H1 (cell line): ENCODE results near the gene DMBT1. TPM values are rescaled to one million over a fixed set of nuclear protein-coding genes. Genes with fewer than 3 reads are reported as not detected.

Experiments
- CTCF ChIA-PET: fragments of 300-600 bp; sonication (Branson Sonifier 250); formaldehyde crosslinking; loops from one replicate; lab custom pipeline; 2021; ENCODE audit not compliant: partially characterized antibody; lab: Charles Lee
- POLR2A ChIA-PET: fragments of 300-600 bp; sonication (Branson Sonifier 250); formaldehyde crosslinking; loops from one replicate; lab custom pipeline; 2021; ENCODE audit warnings: inconsistent platforms; ENCODE audit not compliant: partially characterized antibody; lab: Charles Lee
- DNase-seq, 2 experiments: peaks; one replicate each; pipeline versions ENCODE4 v3.0.0 to v3.0.0-alpha.2; 2010 to 2022; ENCODE audit warnings: low spot score in 2 of 2, low read depth in 1 of 2, mixed read lengths in 1 of 2
- FAIRE-seq: peaks from 2 replicates; lab custom pipeline; 2011; peaks lifted over from hg19 to GRCh38; lab: Jason Lieb, UNC
- H2AFZ ChIP-seq: 2 replicates; pipeline ENCODE4 v1.8.1; 2012; ENCODE audit warnings: low read length, inconsistent platforms
- H2AK5ac ChIP-seq: 2 replicates; pipeline ENCODE4 v1.6.1; 2013; ENCODE audit warnings: low read depth, low read length
- H2BK120ac ChIP-seq: replicated peaks from 2 replicates; pipeline ENCODE3; 2013; ENCODE audit warnings: low read depth, low read length, inconsistent platforms
- H2BK12ac ChIP-seq: 2 replicates; pipeline ENCODE4 v1.6.1; 2013; ENCODE audit warnings: low read depth, low read length
- H2BK15ac ChIP-seq: 2 replicates; pipeline ENCODE4 v1.6.1; 2013; ENCODE audit warnings: low read length
- H2BK20ac ChIP-seq: 2 replicates; pipeline ENCODE4 v1.6.1; 2013; ENCODE audit warnings: low read length
- H2BK5ac ChIP-seq: 2 replicates; pipeline ENCODE4 v1.6.1; 2013; ENCODE audit warnings: low read depth, low read length
- H3K14ac ChIP-seq: 2 replicates; pipeline ENCODE4 v1.6.1; 2013; ENCODE audit warnings: inconsistent platforms; ENCODE audit not compliant: insufficient read length
- H3K18ac ChIP-seq: 2 replicates; pipeline ENCODE4 v1.6.1; 2013; ENCODE audit warnings: low read length; ENCODE audit errors: extremely low read depth
- H3K23ac ChIP-seq: 2 replicates; pipeline ENCODE4 v1.6.1; 2013; ENCODE audit warnings: inconsistent platforms; ENCODE audit not compliant: insufficient read length
- H3K23me2 ChIP-seq: 2 replicates; pipeline ENCODE4 v1.6.1; 2013; ENCODE audit warnings: low read depth, low read length
- H3K27ac ChIP-seq: 2 replicates; pipeline ENCODE4 v1.6.1; 2011; ENCODE audit warnings: low read depth, low read length, inconsistent platforms
- H3K27me3 ChIP-seq, 4 experiments: replicated peaks in 1 of 4; 1 replicate in 1 of 4; 2 replicates in 3 of 4; pipeline versions ENCODE4 v1.6.1 to v1.8.1; 2011 to 2013; ENCODE audit warnings: low read length in 3 of 4, mild to moderate bottlenecking in 3 of 4, inconsistent platforms in 2 of 4, mixed read lengths in 2 of 4, moderate library complexity in 1 of 4; ENCODE audit not compliant: control insufficient read depth in 3 of 4, insufficient read depth in 3 of 4; ENCODE audit errors: extremely low read depth in 1 of 4
- H3K36me3 ChIP-seq, 4 experiments: 2 replicates each; pipeline versions ENCODE4 v1.6.1 to v1.8.1; 2011 to 2013; ENCODE audit warnings: mild to moderate bottlenecking in 4 of 4, low read length in 3 of 4, moderate library complexity in 2 of 4, control low read depth in 1 of 4, inconsistent platforms in 1 of 4; ENCODE audit not compliant: insufficient read depth in 4 of 4, control insufficient read depth in 2 of 4
- H3K4ac ChIP-seq: replicated peaks from 2 replicates; pipeline ENCODE3; 2013; ENCODE audit warnings: low read length, low read depth, mixed read lengths, inconsistent platforms; ENCODE audit not compliant: insufficient read length
- H3K4me1 ChIP-seq, 4 experiments: replicated peaks in 1 of 4; 1 replicate in 1 of 4; 2 replicates in 3 of 4; pipeline versions ENCODE4 v1.6.1 to v1.8.1; 2011 to 2013; ENCODE audit warnings: low read length in 3 of 4, inconsistent platforms in 2 of 4, mixed read lengths in 1 of 4; ENCODE audit not compliant: insufficient read depth in 4 of 4, control insufficient read depth in 3 of 4
- H3K4me2 ChIP-seq, 2 experiments: 2 replicates each; pipeline versions ENCODE4 v1.6.1 to v1.8.1; 2011 to 2013; ENCODE audit warnings: low read depth in 2 of 2, low read length in 2 of 2, control low read depth in 1 of 2, inconsistent platforms in 1 of 2, mild to moderate bottlenecking in 1 of 2; ENCODE audit not compliant: insufficient read depth in 1 of 2
- H3K4me3 ChIP-seq, 4 experiments: fragments of 200-600, 300-600 bp in 1 of 4; sonication (generic), shearing (Covaris generic), sonication (Bioruptor Twin) in 1 of 4; 2 replicates each; pipeline versions ENCODE4 v1.5.1 to v1.8.1; 2011 to 2016; ENCODE audit warnings: low read length in 4 of 4, low read depth in 3 of 4, control low read depth in 2 of 4, inconsistent platforms in 2 of 4, mild to moderate bottlenecking in 2 of 4, mixed read lengths in 1 of 4, moderate library complexity in 1 of 4; ENCODE audit not compliant: insufficient read depth in 2 of 4; ENCODE audit errors: extremely low read depth in 1 of 4
- H3K56ac ChIP-seq: replicated peaks from 2 replicates; pipeline ENCODE3; 2013; ENCODE audit warnings: low read depth, mild to moderate bottlenecking, mixed read lengths, low read length, inconsistent platforms; ENCODE audit not compliant: insufficient read length
- H3K79me1 ChIP-seq: 2 replicates; pipeline ENCODE4 v1.6.1; 2013; ENCODE audit warnings: low read depth, low read length, control low read depth
- H3K79me2 ChIP-seq, 2 experiments: 2 replicates each; pipeline versions ENCODE4 v1.6.1 to v1.8.1; 2012 to 2013; ENCODE audit warnings: low read length in 2 of 2, mild to moderate bottlenecking in 2 of 2, inconsistent platforms in 1 of 2; ENCODE audit not compliant: insufficient read depth in 2 of 2, control insufficient read depth in 1 of 2
- H3K9ac ChIP-seq, 4 experiments: replicated peaks in 1 of 4; 1 replicate in 1 of 4; 2 replicates in 3 of 4; pipeline versions ENCODE4 v1.6.1 to v1.8.1; 2011 to 2013; ENCODE audit warnings: low read depth in 3 of 4, low read length in 3 of 4, control low read depth in 2 of 4, mild to moderate bottlenecking in 2 of 4, moderate library complexity in 2 of 4, inconsistent platforms in 1 of 4; ENCODE audit errors: extremely low read depth in 1 of 4
- H3K9me3 ChIP-seq, 2 experiments: 2 replicates each; pipeline versions ENCODE4 v1.6.1 to v1.8.1; 2012 to 2013; ENCODE audit warnings: mild to moderate bottlenecking in 2 of 2, moderate library complexity in 2 of 2, control low read depth in 1 of 2, inconsistent platforms in 1 of 2, low read depth in 1 of 2, low read length in 1 of 2, mixed read lengths in 1 of 2; ENCODE audit not compliant: insufficient read depth in 2 of 2
- H4K20me1 ChIP-seq, 2 experiments: replicated peaks in 1 of 2; 2 replicates each; pipeline versions ENCODE3 to v1.8.1; 2011 to 2013; ENCODE audit warnings: inconsistent platforms in 2 of 2, low read length in 2 of 2, mild to moderate bottlenecking in 1 of 2; ENCODE audit not compliant: insufficient read depth in 2 of 2, control insufficient read depth in 1 of 2
- H4K5ac ChIP-seq: 2 replicates; pipeline ENCODE4 v1.6.1; 2013; ENCODE audit warnings: low read length, low read depth, mixed read lengths, inconsistent platforms; ENCODE audit not compliant: insufficient read length
- H4K8ac ChIP-seq: 2 replicates; pipeline ENCODE4 v1.8.0; 2013; ENCODE audit warnings: mild to moderate bottlenecking, moderate library complexity, low read length, inconsistent platforms; ENCODE audit not compliant: insufficient read depth; ENCODE audit errors: extremely low read depth
- H4K91ac ChIP-seq: replicated peaks from 2 replicates; pipeline ENCODE3; 2013; ENCODE audit warnings: low read length, mixed read lengths, inconsistent platforms; ENCODE audit not compliant: insufficient read length
- CREB1 ChIP-seq: IDR thresholded peaks from 2 replicates; pipeline ENCODE4 v1.6.1; 2012; ENCODE audit warnings: inconsistent platforms
- WGBS, 2 experiments: shearing (Covaris generic) in 1 of 2; methylation state at CpG; one replicate each; pipeline versions ENCODE4 v1.1.6 to v1.1.7; 2013 to 2015; ENCODE audit warnings: low lambda C conversion rate in 2 of 2, mixed read lengths in 2 of 2, inconsistent platforms in 1 of 2, low coverage in 1 of 2, missing lambda C conversion rate in 1 of 2; ENCODE audit not compliant: insufficient replicate concordance in 2 of 2, insufficient coverage in 1 of 2, insufficient read length in 1 of 2; ENCODE audit errors: extremely low coverage in 1 of 2, missing lambda C conversion rate in 1 of 2; 5-methylcytosine and 5-hydroxymethylcytosine counted together
- polyA plus RNA-seq, 7 experiments: library from polyadenylated mRNA; depleted of rRNA in 3 of 7; stranded (reverse) in 5 of 7; unstranded in 2 of 7; fragments of >200 nt in 5 of 7; fragments of 200-250 nt in 2 of 7; gene quantifications; 1 replicate in 5 of 7; 2 replicates in 1 of 7; 4 replicates in 1 of 7; pipeline versions ENCODE4 v1.2.1 to v1.2.3, GENCODE V29; 2011 to 2013; ENCODE audit warnings: missing spikeins in 2 of 7, mixed read lengths in 2 of 7
- total RNA-seq: library from RNA; stranded (reverse); fragmentation: NEBNext Ultra II Directional; extraction: Animal tissue kit (Norgen Biotek cat#: 25700); gene quantifications from 2 replicates; pipeline ENCODE4 v1.2.1, GENCODE V29; 2021
- TF ChIP-seq, protein P1 (sequence below): IDR thresholded peaks from 2 replicates; pipeline ENCODE4 v1.6.1; 2011; ENCODE audit warnings: low read depth, mild to moderate bottlenecking, low read length; ENCODE audit not compliant: insufficient read depth

The DMBT1 gene
- total and polyA plus RNA-seq, 2 of the 8 experiments (the other 6 are each of a cell fraction or from before 2014, with no cell fraction given), result 0.03 TPM; not detected in 1

- no peak overlapping the region for H3K4me2 ChIP-seq
- 0 out of 2 replicates have a peak, but pooled peaks cover under 1% of the 10 kb centered on the region for H3K23me2 ChIP-seq
- H4K20me1 ChIP-seq, result no peaks in the 10 kb centered on the region
- H2AK5ac ChIP-seq, result no peak overlapping the region
- H3K4me3 ChIP-seq, result no peak overlapping the region
- H4K5ac ChIP-seq, result no peak overlapping the region
- H3K36me3 ChIP-seq, result no peaks in the 10 kb centered on the region
- no peak overlapping the region for H2BK20ac ChIP-seq
- peaks cover 0 to under 1% (median 0%) of the 10 kb centered on the region in 4 experiments; a peak in 1 of 7 replicates for H3K4me1 ChIP-seq
- H4K8ac ChIP-seq, result no peak overlapping the region; the same call in 1 of the 2 replicates
- no peak overlapping the region for H3K18ac ChIP-seq
- H3K27me3 ChIP-seq, result no peaks in the 10 kb centered on the region
- H2BK12ac ChIP-seq, result no peak overlapping the region
- H3K79me1 ChIP-seq, result no peaks in the 10 kb centered on the region
- H2AFZ ChIP-seq, result no peak overlapping the region
- H3K23ac ChIP-seq, result no peak overlapping the region
- 91% methylated on average over 6 of the region's 6 CpGs; no CpG with 5 or more reads in 1 of the 2 experiments for WGBS, 2 experiments
- no peak for TF ChIP-seq CREB1
- TF ChIP-seq, protein P1, sequence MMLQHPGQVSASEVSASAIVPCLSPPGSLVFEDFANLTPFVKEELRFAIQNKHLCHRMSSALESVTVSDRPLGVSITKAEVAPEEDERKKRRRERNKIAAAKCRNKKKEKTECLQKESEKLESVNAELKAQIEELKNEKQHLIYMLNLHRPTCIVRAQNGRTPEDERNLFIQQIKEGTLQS, result no peak
- no peak overlapping the region for H3K14ac ChIP-seq
- no peak overlapping the region for H3K27ac ChIP-seq
- H2BK5ac ChIP-seq, result no peak overlapping the region
- no peak overlapping the region for H3K4ac ChIP-seq
- no peak overlapping the region for H2BK15ac ChIP-seq
- H4K91ac ChIP-seq, result no peak overlapping the region
- FAIRE-seq (no peak), DNase-seq (no peak)
- H3K9ac ChIP-seq, result no peak overlapping the region
- no peak overlapping the region for H2BK120ac ChIP-seq
- ChIA-PET POLR2A (no interaction called here), CTCF (interaction anchor here (1.8 to 6.4 kb wide), 2 partner anchors 14 to 116 kb away, joined by 3 to 63 read pairs; no protein-coding TSS in a partner anchor)
- H3K56ac ChIP-seq, result no peak overlapping the region
- no peaks in the 10 kb centered on the region for H3K79me2 ChIP-seq
- H3K9me3 ChIP-seq, result peaks cover 8 to 9% of the 10 kb centered on the region in 2 experiments; a peak in 3 of 4 replicates
Measured at GRCh38 chr10:122570920-122571319, 10.4 kb downstream of the DMBT1 start.
